Measurements from ENCODE around the gene TMPRSS11D.

DNA sequence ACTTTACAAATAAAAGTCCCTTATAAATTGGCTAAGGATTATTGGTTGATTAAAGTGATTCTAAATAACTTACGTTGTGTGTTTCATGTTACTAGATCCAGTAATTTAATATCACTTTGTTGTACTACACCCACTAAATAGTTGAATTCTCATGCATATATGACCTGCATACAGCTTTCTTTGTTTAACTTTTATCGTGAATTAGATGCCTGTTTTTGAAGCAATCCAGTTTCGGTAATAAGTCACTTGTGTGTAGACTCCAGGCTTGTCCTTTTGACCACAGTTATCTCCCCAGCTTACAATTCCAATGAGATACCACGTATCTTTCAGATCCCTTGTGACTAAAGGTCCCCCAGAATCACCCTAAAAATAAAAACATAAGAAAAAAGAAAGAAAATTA, 27.3 kb upstream of the TMPRSS11D start:
- TF ChIP-seq, protein P1, sequence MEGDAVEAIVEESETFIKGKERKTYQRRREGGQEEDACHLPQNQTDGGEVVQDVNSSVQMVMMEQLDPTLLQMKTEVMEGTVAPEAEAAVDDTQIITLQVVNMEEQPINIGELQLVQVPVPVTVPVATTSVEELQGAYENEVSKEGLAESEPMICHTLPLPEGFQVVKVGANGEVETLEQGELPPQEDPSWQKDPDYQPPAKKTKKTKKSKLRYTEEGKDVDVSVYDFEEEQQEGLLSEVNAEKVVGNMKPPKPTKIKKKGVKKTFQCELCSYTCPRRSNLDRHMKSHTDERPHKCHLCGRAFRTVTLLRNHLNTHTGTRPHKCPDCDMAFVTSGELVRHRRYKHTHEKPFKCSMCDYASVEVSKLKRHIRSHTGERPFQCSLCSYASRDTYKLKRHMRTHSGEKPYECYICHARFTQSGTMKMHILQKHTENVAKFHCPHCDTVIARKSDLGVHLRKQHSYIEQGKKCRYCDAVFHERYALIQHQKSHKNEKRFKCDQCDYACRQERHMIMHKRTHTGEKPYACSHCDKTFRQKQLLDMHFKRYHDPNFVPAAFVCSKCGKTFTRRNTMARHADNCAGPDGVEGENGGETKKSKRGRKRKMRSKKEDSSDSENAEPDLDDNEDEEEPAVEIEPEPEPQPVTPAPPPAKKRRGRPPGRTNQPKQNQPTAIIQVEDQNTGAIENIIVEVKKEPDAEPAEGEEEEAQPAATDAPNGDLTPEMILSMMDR (IDR thresholded peaks at IDR 0.05), result no peak
- TF ChIP-seq POLR2A (IDR thresholded peaks at IDR 0.05), result no peak

Data from heart left ventricle (tissue), 13 donors.